ENCODE results near the gene PRLR.

- TF ChIP-seq CTCF (IDR thresholded peaks at IDR 0.05) (no peak), POLR2A (IDR thresholded peaks at IDR 0.05) (no peak)
Observed at GRCh38 chr5:35166043-35166442, 64.2 kb downstream of the PRLR start.

All from uterus (tissue), 2 donors.